CD1c-positive myeloid dendritic cell (primary cell): ENCODE measurements around the gene L1TD1.
"Not testable (repeated sequence)": the region's sequence is repeated elsewhere in the genome, so short reads cannot be mapped to it uniquely, and the experiment has no call there.

Experiments used
- DNase-seq: peaks from one replicate; pipeline ENCODE4 v3.0.0-alpha.2; 2016; ENCODE audit errors: extremely low spot score

The L1TD1 gene

DNA sequence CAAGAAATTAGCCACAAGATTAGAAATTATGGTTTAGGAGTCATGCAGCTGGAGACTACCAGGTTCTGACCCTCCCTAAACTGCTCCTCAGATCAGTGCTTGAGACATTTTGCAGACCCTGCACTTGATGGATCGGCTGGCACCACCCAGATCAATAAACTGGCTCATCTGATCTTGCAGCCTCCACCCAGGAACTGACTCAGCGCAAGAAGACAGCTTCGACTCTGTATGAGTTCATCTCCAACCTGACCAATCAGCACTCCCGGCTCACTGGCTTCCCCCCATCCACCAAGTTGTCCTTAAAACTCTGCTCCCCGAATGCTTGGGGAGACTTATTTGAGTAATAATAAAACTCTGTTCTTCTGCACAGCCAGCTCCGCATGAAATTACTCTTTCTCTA lies 40.0 kb downstream of the L1TD1 start:
- no peak for DNase-seq

DNA sequence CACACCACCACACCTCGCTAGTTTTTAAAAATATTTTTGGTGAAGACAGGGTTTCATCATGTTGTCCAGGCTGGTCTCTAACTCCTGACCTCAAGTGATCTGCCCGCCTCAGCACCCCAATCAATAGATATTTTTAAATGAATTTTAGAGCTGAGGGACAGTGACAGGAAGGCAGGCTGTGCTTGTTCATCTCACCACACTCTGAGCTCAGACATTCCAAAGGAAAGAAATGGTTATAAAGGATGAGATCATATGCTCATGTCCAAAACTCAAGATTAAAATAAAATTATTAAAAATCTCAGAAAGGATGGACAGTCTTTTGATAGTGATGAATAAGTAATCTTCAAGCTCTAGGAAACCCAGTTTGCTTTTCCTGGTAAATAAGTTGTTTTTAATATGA lies 40.9 kb downstream of the L1TD1 start:
- no peak for DNase-seq

DNA sequence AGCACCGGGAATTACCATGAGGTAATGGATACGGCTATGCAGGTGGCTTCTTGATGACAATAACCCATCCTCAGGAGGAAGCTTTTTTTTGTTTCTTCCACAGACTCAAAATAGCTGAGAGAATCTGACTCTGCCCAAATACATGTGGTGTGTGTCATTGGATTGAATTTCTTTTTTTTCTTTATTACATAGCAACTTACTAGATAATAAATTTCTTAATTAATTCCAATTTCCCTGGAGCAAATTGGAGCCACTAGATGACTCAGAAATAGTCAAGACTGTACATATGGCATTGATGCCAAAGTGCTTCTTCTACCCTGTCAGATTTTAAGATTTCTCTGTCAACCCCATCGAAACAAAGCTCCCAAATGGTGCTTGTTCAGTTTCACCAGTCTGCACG lies 42.7 kb downstream of the L1TD1 start:
- DNase-seq: no peak

DNA sequence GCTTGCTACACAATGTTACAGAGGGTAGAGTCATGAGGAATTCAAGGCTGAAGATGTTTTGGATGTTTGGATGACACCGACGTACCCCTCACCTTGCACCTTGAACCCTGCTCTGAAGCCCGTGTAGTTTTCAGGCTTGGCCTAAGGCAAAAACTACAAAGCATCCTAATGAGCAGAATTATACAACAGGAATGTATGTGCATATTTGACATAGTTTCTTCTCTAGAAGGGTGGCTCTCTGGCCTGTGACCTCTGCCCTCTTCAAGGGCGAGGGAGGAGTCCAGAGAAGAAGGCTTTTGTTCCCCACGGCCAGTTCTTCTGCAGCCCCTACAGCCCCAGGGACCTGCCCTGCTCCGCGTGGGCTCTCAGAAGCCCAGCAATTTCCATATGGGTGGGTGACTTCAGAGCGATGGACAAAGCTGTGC lies 43.3 kb downstream of the L1TD1 start:
- no peak for DNase-seq

DNA sequence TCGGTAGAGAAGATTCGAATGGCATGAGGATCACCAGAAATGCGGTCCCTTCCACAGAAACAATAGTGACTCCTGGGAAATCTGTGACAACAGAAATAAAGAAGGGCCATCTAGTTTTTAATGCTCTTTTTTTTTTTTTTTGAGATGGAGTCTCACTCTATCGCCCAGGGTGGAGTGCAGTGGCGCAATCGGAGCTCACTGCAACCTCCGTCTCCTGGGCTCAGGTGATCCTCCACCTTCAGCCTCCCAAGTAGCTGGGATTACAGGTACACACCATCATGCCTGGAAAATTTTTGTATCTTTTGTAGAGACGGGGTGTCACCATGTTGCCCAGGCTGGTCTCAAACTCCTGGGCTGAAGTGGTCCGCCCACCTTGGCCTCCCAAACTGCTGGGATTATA lies 43.9 kb downstream of the L1TD1 start:
- no peak for DNase-seq

DNA sequence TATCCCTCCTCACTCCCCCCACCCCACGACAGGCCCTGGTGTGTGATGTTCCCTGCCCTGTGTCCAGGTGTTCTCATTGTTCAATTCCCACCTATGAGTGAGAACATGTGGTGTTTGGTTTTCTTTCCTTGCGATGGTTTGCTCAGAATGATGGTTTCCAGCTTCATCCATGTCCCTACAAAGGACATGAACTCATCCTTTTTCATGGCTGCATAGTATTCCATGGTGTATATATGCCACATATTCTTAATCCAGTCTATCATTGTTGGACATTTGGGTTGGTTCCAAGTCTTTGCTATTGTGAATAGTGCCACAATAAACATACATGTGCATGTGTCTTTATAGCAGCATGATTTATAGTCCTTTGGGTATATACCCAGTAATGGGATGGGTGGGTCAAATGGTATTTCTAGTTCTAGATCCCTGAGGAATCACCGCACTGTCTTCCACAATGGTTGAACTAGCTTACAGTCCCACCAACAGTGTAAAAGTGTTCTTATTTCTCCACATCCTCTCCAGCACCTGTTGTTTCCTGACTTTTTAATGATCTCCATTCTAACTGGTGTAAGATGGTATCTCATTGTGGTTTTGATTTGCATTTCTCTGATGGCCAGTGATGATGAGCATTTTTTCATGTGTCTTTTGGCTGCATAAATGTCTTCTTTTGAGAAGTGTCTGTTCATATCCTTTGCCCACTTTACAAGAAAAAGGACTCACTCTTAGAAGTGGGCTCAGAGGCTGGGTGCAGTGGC lies 45.2 kb downstream of the L1TD1 start:
- not testable (repeated sequence) for DNase-seq

DNA sequence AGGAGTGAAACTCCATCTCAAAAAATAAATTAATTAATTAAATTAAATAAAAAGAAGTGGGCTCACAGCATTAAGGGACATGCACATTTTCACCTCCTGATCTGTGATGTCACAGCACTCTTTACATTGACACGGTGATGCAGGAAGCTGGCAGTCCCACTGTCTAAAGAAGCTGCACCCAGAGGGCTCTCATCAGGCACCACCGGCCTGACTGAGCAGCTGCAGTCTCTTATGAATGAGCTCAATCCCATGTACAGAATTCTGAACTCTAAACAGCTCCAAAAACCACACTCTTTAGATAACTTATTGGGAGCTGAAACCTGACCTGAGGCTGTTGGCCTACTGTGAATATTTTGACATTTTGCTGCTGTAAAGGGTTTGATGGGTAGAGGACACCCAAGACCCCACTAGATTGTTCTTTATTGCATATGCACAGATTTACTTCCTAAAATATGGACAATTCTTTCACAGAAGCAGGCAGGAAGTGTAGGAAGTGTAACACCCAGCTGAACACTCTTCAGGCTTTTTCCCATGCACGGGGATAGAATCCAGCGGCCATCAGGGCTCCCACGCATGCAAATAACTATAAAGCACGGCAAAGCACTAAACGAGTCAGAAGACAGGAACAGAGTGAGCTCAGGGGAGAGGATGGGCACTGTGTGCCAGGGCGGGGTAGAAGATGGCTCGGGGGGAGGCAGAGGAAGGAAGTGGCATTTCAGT lies 46.2 kb downstream of the L1TD1 start:
- DNase-seq: no peak

DNA sequence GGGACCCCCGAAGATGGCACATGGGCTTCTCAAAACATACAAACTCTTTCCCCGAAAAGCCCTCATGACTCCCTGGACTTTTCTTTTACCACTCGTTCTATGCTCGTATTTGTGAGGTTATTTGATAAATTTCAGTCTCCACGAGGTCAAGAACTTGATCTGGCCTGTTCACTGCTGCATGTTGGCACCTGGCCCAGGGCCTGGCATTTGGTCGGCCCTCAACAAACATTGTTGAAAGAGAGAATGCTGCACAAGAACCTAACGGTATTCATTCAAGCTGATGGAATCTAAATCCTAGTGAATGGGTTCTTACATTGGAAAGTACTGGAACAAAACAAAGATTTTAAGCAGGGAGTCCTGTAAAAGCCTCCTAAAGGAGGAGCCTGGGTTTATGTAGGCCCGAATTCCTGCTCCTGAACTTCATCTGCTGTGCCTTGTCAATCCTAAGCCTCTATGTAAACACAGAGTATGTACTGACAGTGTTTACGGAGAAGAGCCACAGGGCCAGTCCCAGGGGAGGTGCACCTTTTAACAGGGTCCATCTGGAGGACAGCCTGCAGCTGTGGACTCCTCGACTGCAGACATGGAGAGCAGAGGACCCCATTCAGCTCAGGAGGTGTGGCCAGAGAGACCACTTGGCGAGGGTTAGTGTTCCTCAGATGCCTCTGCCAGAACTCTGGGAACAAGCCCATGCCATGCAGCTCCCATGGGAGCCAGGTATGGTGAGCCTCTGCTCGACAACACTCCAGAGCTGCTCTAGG lies 46.9 kb downstream of the L1TD1 start:
- DNase-seq: no peak

DNA sequence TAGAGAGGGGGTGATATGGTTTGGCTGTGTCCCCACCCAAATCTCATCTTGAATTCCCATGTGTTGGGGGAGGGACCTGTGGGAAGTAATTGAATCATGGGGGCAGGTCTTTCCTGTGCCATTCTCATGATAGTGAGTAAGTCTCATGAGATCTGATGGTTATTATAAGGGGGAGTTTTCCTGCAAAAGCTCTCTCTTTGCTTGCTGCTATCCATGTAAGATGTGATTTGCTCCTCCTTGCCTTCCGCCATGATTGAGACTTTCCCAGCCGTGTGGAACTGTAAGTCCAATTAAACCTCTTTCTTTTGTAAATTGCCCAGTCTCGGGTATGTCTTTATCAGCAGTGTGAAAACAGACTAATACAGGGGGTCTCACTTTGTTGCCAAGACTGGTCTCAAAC lies 49.7 kb downstream of the L1TD1 start:
- not testable (repeated sequence) for DNase-seq

DNA sequence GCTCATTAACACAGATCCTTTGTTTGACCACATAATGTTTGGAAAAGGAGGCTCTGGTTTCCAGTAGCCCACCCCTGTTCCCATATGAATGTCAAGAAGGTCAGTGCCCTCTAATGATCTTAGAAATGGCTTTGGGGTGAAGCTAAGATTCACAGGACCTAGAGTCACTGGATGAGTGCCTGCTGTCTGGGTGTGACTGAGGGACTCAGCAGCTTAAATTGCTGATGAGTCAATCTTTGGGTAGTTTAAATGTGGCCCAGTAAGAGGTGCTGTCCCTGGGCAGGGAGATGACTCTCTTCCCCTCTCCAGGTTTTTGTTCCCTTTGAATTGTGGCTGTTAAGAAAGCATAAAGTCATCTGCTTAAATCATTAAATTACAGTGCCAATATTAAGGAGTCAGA lies 50.6 kb downstream of the L1TD1 start:
- no peak for DNase-seq

DNA sequence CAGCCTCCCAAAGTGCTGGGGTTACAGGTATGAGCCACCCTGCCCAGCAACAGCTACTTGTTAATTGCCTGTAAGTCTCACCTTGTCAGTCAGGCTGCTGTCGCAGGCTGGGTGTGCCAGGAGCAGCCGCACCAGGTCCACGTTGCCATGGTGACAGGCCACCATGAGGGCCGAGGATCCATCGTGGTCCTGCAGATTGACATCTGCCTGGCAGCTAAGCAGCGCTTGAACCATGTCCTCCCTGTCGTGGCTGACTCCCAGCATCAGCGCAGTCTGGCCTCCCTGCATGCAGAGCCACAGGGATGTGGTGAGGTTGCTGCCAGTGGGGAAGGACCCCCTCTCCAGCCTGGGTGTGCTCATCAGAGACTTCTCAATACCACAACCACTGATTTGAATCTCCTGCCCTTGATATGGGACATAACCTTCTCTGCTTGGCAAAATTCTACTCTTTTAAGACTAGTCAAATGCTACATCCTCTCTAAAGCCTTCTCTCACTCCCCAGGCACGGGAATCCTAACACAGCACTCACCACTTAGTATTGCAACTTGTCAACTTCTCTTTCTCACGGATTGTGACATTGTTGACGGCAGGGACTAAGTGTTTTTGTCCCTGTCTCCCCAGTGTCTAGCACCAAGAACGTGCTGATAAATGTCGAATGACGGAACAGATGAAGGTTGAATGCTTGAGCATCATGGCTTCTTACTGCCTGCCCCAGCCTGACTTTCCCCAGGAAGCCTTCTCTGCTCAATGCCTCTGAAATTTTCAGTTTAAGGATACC lies 52.9 kb downstream of the L1TD1 start:
- no peak for DNase-seq

DNA sequence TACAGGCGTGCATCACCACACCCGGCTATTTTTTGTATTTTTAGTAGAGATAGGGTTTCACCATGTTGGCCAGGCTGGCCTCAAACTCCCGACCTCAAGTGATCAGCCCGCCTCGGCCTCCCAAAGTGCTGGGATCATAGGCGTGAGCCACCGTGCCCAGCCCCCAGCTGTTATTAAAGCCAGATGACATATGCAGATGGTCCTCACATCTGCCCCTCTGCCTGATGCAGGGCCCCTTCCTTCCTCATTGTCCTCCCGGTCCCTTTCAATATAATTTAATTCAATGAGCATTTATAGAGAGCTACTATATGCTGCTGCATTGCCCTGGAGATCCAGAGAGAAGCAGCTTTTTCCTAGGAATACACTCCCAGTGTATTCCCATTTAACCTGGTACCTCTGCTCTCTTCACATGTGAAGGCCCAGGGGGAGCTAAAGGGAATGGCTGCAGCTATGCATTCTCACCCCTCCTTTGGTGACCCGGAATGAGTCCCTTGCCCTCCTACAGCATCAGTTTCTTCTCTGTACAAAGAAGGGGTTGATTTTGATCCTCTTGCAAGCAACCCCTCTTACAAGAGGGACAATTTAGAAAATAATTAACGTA lies 55.6 kb downstream of the L1TD1 start:
- no peak for DNase-seq

DNA sequence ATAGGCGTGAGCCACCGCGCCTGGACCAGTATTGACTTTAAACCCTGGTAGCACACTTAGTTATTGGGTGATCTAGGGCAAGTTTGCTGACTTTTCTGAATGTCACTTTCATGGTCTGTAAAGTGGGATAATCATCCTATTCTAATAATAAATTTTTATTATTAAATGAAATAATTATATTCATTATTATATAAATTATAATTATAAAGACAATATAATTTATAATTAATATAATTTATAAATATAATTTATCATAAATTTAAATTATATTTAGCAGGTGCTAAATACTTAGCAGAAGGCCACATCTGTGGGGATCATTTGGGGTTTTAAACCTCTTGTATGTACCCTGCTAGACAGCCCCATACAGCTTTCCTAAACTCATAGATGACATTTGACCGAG lies 64.9 kb downstream of the L1TD1 start:
- DNase-seq: no peak

DNA sequence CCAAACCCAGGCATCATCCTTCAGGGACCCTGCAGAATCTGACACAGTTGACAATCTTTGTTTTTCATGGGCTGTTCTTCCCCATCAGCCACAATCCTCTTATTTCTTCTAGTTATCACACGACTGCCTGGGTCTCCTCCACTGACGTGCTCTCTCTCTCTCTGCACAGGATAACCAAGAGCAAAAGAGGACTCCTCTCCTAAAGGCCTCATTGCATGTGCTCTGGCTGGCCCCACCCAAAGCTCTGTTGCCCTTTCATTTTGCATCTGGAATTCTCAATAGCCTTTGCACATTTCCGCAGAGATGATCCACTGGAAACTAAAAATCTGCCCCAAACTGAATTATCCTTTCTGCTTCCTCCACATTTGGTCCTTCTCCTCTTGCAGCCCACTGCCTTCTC lies 66.0 kb downstream of the L1TD1 start:
- DNase-seq: no peak
